SIG-M5 treated with dmso at 0.1 percent for 504 hours (cell line): ENCODE results near the gene PSMA2.

Source experiments
- DNase-seq: peaks from one replicate; lab custom pipeline; 2025; ENCODE audit not compliant: unreplicated experiment; lab: John Stamatoyannopoulos, UW

PSMA2 gene

DNA sequence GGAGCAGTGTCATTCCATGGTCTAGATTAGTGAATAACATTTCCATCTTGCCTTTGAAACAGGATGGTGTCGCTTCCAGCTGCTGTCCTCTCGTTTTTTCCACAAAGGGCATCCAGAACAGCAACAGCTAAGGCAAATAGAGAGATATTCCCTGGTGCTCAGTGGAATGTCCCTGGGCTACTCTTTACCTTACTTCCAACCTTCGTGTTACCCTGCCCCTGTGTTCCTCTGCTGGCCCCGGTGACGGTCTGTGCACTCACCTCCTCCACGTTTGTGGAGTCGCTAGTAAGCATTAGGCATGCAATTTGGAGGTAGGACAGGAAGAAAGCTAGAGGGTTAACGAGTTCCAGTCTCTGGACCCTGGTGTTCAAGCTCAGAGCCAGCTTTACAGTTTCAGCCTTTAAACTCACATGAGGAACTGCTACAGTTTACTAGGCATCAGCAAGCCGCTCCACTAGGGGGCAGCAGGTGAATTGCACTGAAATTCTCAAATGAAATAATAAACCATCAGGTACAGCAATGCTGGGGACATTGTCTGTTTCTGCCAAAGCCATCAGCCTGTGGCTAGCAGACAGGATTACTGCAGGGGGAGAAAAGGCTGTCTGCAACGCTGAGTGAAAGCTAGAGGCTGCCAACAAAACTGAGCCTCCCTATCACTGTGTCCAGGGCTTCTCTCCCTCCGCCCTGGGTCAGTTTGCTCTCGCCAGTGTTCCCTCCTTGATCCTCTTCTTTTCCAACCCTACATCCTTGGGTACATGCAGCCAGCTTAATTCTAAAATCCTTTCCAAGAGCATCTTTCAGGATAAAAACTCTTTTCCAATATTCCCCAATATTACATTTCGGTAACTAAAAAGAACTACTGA is 9.2 kb upstream of the PSMA2 start:
- DNase-seq: peak; percentile 69

DNA sequence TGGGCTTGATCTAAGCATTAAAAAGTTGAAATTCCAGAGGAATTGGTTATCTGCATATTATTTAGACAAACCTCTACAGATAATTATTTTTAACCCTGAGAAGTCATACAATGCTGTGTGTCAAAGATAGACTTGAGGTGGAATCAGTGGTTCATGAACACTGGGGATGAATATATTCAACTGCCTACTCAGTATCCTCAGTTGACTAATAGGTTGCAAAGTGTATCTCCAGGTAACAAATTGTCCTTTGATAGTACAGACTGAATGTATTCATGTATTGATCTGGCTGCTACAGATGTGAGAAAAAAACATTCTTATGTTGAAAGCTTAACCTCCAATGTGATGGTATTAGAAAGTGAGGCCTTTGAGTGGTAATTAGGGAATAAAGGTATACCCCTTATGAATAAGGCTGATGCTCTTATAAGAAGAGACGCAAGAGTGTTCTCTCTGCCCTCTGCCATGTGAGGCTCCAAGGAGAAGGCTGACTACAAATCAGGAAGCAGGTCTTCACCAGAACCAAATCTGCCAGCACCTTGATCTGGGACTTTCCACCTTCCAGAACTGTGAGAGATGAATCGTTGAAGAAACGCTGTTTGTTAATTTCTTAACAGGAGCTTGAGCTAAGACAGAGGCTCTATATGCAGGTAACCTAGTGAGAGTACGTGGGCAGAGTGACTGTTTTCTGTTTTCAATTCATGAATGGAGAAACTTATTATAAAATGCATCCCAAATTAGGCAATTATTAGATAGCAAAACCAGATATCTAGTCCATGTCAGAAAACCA is 7.7 kb upstream of the PSMA2 start:
- DNase-seq: no peak

DNA sequence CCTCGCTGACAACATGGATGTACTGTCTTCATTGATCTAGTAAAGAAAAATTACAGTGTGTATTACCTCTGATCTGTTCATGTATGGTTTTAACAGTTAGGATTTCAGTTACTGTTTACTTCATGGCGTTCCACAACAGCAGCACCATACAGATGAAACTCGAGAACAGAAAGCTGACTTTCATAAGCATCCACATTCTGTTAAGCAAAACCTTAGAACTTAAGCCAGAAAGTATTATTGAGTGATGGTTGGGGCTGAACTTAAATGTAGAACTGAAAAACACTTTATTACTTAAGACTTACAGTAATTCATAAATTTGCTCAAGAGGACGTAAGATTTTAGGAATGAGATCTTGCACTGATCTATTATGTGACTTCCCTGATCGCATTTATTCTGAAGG is 3.9 kb upstream of the PSMA2 start:
- DNase-seq: no peak

DNA sequence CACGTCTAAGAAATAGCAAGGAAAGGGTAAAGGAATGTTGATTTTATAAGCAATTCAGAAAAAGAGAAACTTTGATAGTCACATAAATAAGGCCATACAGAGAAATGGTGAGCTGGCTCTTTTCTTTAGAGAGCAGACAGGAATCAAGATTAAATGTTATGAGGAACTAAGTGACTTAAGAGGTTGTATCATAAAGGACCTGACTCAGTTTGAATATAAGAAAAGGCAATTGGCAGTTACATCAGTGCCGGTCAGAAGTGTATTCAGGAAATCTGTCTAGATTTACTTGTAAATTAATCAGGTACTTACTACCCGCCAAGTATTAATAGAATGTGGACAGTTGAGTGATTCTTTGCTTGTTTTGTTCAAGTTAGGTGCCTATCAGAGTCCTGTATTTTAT is 2.3 kb upstream of the PSMA2 start:
- DNase-seq: no peak

DNA sequence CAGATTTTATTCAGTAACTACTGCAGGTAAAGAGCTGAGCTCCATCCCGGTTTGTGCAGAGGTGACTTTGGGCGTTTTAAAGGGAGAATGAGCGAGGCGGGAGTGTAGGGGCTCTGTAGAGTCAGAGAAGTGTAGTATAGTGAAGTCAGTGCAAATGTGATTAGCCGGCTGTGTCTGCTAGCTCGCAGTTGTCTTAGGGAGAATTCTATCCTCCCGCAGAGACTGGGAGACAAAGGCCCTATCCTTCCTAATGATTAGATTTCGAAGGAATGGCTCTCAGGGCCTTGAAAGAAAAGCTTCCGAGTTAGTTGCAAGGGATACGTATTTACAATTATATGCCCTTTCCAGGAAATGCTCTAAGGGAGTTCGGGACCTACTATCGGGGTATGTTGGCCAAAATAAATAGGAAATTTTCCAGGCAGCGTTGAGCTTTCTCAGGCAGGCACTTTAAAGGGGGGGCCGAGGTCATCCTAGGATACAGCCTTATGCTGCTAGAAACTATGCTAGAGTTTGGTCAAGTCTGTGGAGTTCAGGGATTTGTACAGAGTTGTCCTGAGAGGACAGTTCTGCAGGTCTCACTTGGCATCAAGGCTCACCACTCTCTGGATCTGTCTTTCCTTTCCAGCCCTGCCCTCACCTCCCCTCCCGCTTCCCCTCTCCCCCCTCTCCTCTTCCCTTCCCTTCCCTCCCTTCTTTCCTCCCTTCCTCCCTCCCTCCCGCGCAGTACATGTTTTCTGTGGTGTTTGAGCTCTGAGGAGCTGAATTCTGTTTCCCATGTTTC is 1.0 kb upstream of the PSMA2 start:
- no peak for DNase-seq

DNA sequence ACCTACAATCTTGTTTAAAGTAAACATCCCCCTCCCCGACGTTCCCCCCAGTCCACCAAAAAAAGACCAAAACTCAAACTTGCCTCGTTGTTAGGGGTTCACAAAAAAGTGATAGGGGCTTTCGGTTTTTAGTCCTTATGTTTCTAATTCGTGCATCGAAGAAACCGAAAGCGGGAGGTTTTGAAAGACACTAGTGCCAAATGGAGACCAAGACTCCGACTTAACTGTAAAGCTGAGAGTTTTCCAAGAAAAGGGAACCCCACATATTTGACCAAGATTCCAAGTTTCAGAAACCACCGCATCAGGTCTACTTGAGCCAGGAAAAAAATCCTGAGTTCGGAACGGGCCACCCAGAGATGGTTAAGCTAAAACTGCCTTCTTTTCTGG is 534 bp downstream of the PSMA2 start:
- no peak for DNase-seq

DNA sequence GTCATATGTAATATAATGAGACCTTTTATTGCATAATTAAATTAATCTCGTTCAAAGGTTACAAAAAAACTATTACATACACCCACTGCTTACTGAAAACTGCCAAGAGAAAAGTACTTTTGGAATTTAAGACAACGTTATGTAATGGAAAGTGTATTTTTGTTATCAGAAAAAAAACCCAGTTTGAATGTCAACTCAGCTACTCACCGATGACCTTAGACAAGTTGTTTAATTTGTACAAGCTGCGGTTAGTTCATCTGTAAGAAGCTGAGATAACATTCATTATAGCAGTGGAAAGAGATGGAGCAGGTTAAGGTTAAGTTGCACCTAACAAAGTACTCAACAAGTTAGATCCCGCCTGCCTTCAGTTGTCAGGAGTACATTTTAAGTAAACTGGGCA is 1.1 kb downstream of the PSMA2 start:
- DNase-seq: no peak

DNA sequence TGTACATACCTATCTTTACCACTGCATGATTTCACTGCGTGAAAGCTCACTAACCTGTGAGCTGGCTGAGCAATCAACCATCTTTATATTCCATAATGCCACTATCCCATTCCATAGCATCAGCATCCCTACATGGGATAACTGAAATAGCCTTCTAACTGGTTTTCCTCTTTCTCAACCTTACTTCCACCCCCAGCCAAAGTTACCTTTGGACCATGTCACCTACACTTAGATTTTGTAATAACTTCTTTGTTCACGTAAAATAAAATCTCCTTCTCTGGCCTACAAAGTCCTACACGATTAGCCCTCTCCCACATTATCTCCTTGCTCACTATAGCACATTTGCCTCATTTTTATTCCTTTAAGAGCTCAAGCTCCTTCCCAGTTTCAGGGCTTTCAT is 2.5 kb downstream of the PSMA2 start:
- no peak for DNase-seq

DNA sequence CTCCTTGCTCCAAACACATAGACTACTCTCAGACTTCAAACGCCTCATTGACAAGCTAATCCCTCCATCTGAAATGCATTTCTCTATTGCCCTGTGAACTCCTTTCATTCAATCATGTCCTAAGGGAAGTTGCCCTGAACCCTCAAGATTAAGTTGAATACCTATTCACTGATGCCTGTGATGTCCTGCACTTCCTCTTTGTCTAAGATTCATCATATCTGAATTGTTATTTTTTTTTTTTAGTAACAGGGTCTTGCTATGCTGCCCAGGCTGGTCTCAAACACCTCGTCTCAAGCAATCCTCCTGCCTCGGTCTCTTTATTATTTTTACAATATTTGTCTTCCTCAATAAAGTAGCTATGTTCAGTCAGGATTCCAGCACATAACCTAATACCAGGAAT is 3.2 kb downstream of the PSMA2 start:
- no peak for DNase-seq

DNA sequence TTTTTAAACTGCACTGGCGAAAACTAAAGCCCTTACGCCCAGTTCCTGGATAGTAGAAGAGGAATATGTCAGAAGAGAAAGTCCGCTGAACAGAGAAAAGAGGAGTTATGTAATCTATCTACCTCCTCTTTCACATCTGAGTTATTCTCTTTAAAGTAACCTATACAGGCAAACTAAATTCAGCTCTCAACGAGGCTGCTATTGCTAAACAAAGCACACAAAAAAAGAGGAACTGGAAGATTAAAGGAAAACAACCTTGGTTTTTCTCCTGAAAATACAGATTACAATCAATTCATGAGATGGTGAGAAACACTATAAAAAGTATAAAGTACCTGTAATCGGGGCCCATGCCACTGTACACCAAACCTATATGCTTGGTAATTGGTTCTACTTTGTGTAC is 5.8 kb downstream of the PSMA2 start:
- peak; percentile 71 for DNase-seq

DNA sequence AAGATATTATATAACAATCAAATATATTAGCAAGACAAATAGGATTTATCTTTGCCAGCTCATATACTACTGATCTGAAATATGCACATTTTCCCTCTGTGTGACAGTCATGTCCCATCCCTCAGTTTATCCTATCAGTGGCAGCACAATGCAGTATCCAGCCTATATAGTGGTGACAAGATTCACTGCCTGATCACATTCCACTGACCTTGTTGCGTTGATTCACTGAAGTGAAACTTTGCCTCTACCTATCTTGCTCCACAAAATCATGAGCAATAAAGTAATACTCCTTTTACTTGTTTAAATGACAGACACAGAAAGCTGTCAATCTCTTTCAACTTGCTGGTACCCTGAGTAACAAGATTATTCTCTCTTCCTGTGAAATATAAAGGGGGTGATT is 6.3 kb downstream of the PSMA2 start:
- no peak for DNase-seq

DNA sequence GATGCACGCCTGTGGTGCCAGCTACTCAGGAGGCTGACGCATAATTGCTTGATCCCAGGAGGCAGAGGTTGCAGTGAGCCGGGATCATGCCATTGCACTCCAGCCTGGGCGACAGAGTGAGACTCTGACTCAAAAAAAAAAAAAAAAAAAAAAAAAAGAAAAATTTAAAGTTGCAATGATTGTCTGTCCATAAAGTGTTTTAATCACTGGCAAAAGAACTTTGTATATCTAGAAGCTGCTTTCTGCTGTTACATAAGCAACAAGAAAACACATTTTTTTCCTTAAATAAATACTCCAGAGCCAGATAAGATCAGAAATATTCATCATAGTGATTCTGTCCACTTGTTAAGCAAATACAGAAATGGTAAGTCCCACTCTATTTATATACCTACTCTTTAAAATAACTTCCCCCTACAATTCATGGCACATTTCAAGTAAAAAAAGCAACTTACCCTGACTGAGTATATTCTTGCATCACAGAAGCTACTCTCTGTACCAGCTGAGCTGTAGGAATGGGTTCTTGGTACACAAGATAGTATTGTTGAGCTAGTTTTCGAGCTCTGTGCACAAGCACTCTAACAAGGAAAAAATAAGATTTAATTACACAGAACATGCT is 7.6 kb downstream of the PSMA2 start:
- DNase-seq: peak; percentile 84

DNA sequence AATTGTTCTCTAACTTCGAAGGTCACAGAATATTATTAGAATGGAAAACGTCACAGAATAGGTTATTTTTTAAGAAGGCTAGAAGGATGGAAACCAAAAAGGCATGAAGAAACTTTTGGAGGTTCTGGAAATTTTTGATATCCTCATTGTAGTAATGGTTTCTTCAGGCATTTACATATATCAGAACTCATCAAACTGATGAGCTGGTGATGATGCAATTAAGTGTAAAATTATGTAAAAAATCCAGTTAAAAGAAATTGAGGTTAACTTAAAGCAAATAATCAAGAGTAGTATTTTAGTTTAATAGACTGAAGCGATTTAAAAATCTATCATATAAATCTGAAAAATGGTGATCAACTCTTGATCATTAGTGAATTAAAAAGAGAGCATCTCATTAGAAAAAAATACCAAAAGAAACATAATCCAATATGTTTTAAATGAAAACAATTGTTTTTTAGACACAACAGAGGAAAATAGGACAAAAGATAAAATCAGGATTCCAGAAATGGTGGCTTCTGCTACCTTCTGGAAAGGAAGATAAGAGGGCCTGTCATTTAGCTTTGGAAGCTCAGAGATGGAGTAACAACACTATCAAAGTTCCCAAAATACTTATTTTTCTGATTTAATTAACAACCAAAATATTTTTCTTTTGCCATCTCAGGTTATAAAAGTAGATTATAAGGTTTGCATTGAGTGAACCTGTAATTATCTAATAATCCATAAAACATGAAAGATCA is 9.8 kb downstream of the PSMA2 start:
- DNase-seq: no peak

DNA sequence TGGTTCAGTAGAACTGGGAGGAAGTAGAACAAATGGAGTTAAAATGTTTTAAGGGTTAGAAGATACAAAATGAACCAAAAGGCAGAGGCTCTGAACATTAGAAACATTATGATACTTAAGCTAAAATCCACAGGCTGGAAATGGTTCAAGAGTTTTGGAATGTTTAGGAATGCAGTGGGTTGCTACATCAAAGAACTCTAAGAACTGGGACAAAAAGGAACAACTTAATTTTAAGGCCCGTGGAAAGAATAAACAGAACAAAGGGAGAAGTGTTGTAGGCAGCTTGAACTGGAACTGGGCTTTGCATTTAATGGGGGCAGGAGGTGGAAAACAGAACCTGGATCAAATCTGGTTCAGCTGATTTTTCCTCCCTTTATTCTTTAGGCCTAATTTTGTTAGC is 16.6 kb downstream of the PSMA2 start:
- DNase-seq: no peak

DNA sequence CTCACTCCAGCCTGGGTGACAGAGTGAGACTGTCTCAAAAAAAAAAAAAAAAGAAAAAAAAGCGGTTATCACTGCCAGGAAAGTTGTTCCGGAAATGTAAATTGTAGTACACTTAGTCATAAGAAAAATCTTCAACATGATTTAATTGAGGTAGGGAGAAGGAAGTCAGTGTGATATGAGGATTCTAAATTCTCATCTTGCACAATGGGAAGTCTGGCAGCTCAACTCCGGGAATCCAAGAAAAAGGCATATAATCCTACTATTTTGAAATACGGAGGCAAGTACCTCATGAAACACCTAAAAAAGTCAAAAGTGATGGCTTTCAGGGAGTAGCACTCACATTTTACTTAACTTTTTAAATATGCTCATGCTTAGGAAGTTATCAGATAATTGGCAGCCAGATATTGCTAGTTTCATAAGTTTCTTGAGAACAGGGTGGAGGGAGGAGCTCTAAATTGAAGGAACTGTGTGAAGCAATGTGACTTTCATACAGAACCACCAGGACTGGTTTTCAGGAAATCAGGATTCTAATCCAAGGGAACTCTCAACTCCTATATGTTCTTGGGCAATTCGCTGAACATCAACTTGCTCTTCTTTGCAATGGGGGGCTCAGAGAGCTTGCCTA is 17.4 kb downstream of the PSMA2 start:
- no peak for DNase-seq

DNA sequence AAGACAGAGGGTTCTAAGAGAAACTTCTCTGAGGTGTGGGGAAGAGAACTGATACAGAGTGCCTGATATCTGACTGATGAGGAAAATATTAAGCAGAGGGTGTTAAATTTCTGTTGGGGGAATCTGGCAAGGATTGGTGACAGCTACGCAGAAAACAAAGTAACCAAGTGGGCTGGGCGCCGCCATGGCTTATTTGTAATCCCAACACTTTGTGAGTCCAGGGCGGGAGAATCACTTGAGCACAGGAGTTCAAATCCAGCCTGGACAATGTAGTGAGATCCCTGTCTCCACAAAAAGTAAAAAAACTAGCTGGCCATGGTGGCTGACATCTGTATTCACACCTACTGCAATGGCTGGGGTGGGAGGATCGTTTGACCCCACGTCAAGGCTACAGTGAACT is 18.0 kb downstream of the PSMA2 start:
- no peak for DNase-seq

DNA sequence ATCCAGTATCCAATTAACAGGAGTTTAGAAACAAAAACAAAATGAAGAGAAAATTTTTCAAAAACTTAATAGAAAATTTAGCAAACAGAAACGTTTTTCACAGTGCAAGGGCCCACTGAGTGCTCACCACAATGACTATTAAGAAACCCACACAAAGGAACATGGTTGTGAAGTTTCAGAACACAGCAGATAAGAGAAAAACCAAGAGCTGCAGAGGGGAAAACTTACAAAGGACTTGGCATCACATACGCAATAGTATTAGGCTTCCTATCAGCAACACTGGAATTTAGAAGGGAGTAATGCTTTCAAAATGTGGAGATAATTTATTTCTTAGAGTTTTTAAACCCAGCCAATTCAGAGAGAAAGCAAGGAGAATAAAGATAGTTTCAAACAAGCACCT is 18.4 kb downstream of the PSMA2 start:
- no peak for DNase-seq

DNA sequence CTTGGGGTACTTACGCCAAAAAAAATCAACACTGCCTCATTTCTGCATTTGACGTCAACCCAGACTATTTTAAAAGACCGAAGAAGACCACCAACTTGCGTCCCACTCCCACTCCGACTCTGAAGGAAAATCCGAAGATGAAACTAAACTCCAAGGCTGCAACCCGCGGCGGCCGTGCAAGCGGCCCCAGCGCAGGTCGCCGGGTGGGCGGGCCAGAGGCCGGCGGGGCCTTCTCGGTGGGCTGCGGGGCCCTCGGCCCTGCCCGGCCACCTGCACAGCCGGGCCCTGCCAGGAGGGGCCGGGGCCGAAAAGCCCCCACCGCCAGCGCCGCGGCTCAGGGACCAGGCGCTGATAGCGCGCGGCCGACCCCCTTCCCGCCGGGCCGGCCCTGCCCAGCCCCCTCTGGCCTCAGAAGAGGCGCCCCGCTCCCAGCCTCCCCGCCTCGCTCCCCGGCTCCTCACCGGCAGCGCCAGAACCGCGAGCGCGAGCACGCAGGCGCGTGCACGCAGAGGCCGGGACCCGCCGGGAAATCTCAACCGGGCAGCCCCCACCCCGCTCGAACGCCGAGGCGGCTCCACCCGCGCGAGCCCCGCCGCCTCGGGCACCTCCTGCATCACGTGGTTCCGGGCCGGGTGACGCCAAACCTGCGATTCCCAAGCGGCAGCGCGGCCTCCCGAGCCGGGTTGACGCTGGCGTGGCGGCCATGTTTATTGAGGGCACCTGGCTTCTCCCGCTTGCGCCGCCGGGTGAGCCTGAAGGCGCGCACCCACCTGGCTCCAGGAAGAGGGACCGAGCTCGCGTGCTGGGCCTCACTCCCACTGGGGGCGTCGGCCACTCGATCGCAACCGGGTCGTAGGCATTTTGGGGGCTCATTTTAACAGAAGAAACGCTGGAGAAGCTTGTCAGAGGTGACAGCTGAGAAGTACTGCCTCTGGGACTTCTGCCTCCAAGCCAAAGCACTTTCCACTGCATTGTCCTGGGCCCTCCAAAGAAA is 20.2 kb downstream of the PSMA2 start, which contains the start of gene C7orf25:
Gene C7orf25 (minus strand): TSS at position 617 of the 994 bp plus-strand sequence. CDS start 1,170 bp downstream, outside the sequence.
- peak; percentile 90 for DNase-seq

DNA sequence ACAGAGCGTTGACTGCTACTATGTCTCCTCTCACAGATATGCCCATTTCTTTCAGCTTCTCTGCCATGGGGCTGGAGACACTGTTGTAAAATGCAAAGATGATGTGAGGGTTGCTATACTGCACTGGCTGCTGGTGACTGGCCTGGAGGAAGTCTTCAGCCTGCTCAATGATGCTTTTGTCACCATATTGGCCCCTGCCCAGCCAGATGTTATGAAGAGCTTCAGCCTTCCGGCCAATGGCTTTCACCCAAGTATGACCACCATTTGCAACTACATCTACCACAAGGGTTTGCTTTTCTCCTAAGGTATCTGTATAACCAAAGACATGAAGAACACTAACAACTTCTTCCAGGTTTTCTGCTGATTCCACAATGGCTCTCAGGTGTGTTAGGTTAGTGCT is 21.7 kb downstream of the PSMA2 start:
- DNase-seq: no peak
